ENCODE results near the gene CPED1.
"Not testable (repeated sequence)": the region's sequence is repeated elsewhere in the genome, so short reads cannot be mapped to it uniquely, and the experiment has no call there.

Gene CPED1

DNA sequence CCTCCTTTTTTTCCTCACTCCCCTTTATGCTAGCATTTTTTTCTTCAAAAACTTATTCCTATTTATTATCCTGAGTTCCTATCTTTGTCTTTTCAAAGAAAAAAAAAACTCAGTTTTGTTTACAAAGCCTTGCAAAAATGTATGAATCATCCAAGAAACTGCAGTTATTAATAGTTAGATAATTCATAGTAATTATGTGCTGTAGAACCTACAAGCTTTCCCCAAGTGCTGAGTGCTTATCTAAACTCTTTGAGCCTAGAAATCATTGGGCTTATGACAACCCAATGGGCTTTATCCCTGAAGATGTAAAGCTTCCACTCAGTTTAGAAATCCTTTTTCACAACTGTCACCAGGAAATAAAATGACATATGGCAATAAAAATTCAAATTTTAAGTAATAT, 194.4 kb downstream of the CPED1 start:
- no peak overlapping the region for H3K4me3 Mint-ChIP-seq
- H3K36me3 Mint-ChIP-seq = peaks cover 19% of the 10 kb centered on the region
- ATAC-seq (ENCODE audit: low read depth) (no peak), DNase-seq (ENCODE audit: low spot score in 2 of 2) (no peak)
- peaks cover 1% of the 10 kb centered on the region for H3K9me3 Mint-ChIP-seq
- H3K27me3 Mint-ChIP-seq = no peaks in the 10 kb centered on the region
- peaks cover 29% of the 10 kb centered on the region for H3K4me1 Mint-ChIP-seq
- peak overlapping the region; percentile 81 for H3K27ac Mint-ChIP-seq

DNA sequence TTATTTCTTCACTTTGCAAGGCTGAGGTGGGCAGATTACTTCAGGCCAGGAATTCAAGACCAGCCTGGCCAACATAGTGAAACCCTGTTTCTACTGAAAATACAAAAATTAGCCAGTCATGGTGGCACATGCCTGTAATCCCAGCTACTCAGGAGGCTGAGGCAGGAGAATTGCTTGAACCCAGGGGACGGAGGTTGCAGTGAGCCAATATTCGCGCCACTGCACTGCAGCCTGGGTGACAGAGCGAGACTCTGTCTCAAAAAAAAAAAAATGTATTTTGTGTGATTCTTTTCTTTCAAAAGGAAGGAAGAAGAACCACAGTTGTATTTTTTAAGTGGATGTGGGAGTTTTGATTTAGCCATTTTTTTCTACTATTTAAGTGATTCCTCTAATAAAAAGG, 195.4 kb downstream of the CPED1 start:
- peaks cover 16% of the 10 kb centered on the region for H3K36me3 Mint-ChIP-seq
- DNase-seq (ENCODE audit: low spot score in 2 of 2); H3K4me3 Mint-ChIP-seq; H3K27me3 Mint-ChIP-seq; ATAC-seq (ENCODE audit: low read depth); H3K9me3 Mint-ChIP-seq; H3K27ac Mint-ChIP-seq: not testable (repeated sequence)
- peaks cover 22% of the 10 kb centered on the region for H3K4me1 Mint-ChIP-seq

DNA sequence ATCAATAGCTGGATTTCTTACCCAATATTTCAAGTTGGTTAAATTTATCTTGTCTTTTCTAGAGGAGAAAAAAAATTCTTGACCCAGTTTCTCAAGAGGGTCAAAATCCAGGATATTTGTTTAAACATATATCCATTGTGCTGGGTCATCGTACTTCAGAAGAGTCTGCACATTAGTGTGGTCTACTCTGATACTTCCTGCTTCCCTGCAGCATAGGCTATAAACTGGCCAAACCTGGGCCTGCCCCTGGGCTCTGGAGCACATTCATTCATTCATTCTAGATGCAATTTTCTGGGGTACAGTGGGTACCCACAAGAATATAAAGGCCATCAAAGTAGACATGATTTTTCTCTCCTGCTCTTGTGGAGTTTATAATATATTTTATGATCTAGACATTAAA, 198.2 kb downstream of the CPED1 start:
- Mint-ChIP-seq H3K36me3 (peaks cover 20% of the 10 kb centered on the region), H3K27me3 (no peaks in the 10 kb centered on the region), H3K4me1 (peaks cover 20% of the 10 kb centered on the region), H3K27ac (peak overlapping the region; percentile 38), H3K4me3 (no peak overlapping the region), H3K9me3 (peaks cover 9% of the 10 kb centered on the region)
- DNase-seq (ENCODE audit: low spot score in 2 of 2) = no peak
- no peak for ATAC-seq (ENCODE audit: low read depth)

DNA sequence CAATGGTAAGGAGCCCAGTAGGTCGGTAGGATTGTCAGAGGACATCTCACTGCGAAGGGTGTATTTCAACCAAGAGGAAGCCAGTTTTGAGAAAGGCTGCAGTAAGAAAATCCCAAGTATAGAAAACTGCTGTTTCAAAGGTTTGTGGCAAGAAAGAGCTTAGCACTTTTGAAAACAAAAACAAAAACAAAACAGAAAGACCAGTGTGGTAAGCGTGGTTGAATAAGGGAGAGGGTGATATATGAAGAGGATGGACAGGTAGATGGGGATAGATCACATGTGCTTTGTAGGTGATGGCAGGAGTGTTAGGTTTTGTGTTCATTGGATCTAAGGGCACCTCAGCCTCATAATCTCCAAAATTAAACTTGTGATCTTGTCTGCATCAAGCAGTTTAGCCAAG, 198.7 kb downstream of the CPED1 start:
- Mint-ChIP-seq H3K4me3 (no peak overlapping the region), H3K9me3 (peaks cover 9% of the 10 kb centered on the region), H3K27ac (peak overlapping the region; percentile 38), H3K36me3 (peaks cover 20% of the 10 kb centered on the region), H3K4me1 (peaks cover 22% of the 10 kb centered on the region), H3K27me3 (no peaks in the 10 kb centered on the region)
- DNase-seq (ENCODE audit: low spot score in 2 of 2) (no peak), ATAC-seq (ENCODE audit: low read depth) (no peak)

DNA sequence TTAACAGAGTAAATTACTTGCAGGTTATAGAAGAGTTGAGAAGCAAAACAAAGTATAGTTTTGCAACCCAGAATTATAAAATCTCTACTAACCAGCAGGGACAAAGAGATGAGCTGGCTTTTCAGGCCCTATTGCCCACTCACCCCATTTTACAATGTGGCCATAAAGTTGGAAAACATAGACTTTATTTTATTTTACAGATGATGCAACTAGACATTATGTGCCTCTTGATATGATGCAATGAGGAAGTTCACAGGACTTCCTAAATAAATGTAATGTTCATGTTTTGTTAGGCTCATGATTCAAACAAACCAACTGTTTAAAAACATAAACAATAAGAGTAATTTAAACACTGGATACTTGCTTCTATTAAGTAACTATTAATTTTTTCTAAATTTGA, 199.2 kb downstream of the CPED1 start:
- DNase-seq (ENCODE audit: low spot score in 2 of 2) (no peak), ATAC-seq (ENCODE audit: low read depth) (no peak)
- Mint-ChIP-seq H3K36me3 (peaks cover 18% of the 10 kb centered on the region), H3K9me3 (peaks cover 9% of the 10 kb centered on the region), H3K27ac (peak overlapping the region; percentile 38), H3K4me1 (peaks cover 17% of the 10 kb centered on the region), H3K27me3 (no peaks in the 10 kb centered on the region), H3K4me3 (no peak overlapping the region)

DNA sequence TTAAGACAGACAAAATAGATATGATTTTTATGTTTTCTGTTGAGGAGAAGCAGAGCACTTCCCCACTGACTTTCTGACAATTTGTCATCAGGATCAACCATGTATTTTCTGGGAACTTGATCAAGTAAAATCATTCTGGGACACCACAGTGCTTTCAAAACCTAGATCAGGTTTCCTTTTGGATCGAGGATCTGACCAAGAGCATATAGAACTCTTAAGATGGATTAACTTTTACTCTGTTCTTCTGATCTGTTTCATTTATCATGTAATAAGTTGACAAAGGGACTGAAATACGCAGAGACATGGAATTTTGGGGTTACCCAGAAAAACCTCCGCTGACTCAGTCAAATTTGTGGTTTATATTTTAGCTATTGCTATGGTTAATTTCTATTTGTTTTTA, 204.3 kb downstream of the CPED1 start:
- H3K4me1 Mint-ChIP-seq = peaks cover 25% of the 10 kb centered on the region
- H3K9me3 Mint-ChIP-seq = peaks cover 9% of the 10 kb centered on the region
- ATAC-seq (ENCODE audit: low read depth) (no peak), DNase-seq (ENCODE audit: low spot score in 2 of 2) (no peak)
- no peak overlapping the region for H3K4me3 Mint-ChIP-seq
- no peaks in the 10 kb centered on the region for H3K27me3 Mint-ChIP-seq
- peaks cover 24% of the 10 kb centered on the region for H3K36me3 Mint-ChIP-seq
- H3K27ac Mint-ChIP-seq = peak overlapping the region; percentile 70

DNA sequence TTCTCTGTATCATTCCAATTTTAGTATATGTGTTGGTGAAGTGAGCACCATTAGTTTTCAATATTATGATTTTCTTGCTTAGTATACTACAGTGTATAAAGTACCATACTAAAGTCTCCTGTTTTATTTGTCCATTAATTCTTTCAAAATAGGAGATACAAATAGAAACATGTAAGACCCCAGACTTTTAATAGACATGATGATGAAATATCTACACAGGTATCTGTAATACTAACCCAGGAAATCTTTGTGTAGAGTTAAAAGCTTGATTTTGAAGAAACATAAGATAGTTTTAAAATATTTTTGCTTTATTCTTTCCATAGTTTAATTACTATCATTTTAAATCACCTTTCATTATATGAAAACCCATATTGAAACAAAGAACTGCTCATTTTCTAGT, 206.5 kb downstream of the CPED1 start:
- Mint-ChIP-seq H3K4me1 (peaks cover 29% of the 10 kb centered on the region), H3K27ac (no peak overlapping the region), H3K27me3 (no peaks in the 10 kb centered on the region), H3K4me3 (no peak overlapping the region), H3K36me3 (peaks cover 19% of the 10 kb centered on the region), H3K9me3 (peaks cover 1% of the 10 kb centered on the region)
- ATAC-seq (ENCODE audit: low read depth) = no peak
- DNase-seq (ENCODE audit: low spot score in 2 of 2) = no peak

DNA sequence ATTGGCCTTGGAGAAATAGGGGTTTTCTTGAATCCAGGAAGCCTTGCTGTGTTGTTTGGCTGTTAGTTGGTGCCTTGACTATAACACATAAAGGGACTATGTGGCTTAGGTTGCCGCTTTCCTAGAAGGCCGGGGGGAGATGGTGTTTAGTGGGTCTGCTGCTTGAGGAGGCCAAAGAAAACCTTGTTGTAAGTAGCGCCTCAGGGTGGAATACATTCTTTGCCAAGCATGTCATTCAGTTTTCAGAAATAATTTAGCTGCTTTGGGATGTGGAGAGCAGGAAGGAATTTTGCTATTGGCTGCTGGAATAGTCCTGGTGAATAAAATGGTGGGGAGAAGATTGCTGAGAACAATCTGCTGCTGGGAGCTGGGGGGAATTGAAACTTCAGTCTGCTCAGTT, 207.4 kb downstream of the CPED1 start:
- no peak overlapping the region for H3K4me3 Mint-ChIP-seq
- peaks cover 18% of the 10 kb centered on the region for H3K36me3 Mint-ChIP-seq
- ATAC-seq (ENCODE audit: low read depth) = no peak
- no peaks in the 10 kb centered on the region for H3K9me3 Mint-ChIP-seq
- DNase-seq (ENCODE audit: low spot score in 2 of 2) = no peak
- H3K4me1 Mint-ChIP-seq = peaks cover 32% of the 10 kb centered on the region
- no peaks in the 10 kb centered on the region for H3K27me3 Mint-ChIP-seq
- H3K27ac Mint-ChIP-seq = no peak overlapping the region

DNA sequence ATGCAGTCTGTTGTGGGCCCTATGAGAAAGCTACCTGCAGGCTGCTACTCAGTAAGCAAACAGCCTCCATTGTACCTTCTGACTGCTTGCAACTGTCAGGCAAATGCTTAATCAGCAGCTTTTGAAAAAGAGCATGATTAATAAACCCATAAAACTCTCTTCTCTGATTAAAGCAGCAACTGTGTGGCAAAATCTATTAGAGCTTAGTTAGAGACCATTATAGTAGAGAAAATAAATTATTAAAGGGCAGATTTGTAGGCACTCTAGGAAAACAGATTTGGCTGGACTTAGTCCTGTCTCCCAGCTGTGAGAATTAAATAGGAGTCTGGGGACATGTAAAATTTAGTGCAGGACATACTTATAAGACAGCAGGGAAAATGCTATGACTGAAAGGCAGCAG, 207.8 kb downstream of the CPED1 start:
- no peak for DNase-seq (ENCODE audit: low spot score in 2 of 2)
- Mint-ChIP-seq H3K4me1 (peaks cover 35% of the 10 kb centered on the region), H3K27ac (no peak overlapping the region), H3K36me3 (peaks cover 18% of the 10 kb centered on the region), H3K4me3 (no peak overlapping the region), H3K27me3 (no peaks in the 10 kb centered on the region), H3K9me3 (no peaks in the 10 kb centered on the region)
- ATAC-seq (ENCODE audit: low read depth) = no peak

DNA sequence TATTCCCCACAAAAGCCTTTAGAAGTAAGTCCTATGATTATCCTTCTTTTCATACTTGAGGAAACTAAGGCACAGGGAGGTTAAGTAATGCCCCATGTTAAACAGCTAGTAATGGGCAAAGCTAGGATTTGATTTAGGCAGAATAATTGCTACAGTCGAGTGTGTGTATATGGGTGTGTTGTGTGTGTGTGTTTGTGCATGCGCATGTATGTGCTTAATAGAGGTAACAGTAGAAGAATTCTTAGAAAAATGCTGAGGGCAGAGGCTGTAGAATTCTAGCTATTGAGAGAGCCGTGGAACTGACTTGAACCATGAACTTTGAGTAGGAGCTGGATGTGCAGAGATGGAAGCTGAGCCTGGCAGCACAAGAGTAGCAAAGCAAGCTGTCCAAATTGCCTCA, 208.9 kb downstream of the CPED1 start:
- ATAC-seq (ENCODE audit: low read depth) (no peak), DNase-seq (ENCODE audit: low spot score in 2 of 2) (no peak)
- Mint-ChIP-seq H3K27ac (no peak overlapping the region), H3K4me1 (peaks cover 40% of the 10 kb centered on the region), H3K9me3 (no peaks in the 10 kb centered on the region), H3K36me3 (peaks cover 18% of the 10 kb centered on the region), H3K27me3 (no peaks in the 10 kb centered on the region), H3K4me3 (no peak overlapping the region)

DNA sequence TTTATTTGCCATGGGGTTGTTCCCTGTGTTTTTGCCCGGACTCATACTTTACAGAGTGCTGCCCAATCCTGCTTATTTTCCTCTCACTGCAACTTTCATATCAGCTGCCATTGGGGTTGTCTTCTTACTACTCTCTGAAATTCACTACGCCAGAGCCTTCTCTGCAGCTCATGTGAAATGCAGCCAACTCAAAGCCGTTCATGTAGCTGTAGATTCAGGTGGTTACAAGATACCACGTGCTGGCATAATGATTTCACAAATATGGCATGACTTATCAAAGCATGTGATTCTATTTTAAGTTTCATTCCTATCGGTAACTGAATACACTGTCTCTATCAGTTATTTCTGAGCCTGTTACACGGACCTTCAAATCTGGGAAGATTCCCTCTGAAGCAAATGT, 210.0 kb downstream of the CPED1 start:
- DNase-seq (ENCODE audit: low spot score in 2 of 2) (no peak), ATAC-seq (ENCODE audit: low read depth) (no peak)
- Mint-ChIP-seq H3K27ac (peak overlapping the region; percentile 61), H3K9me3 (peaks cover 2% of the 10 kb centered on the region), H3K36me3 (peaks cover 24% of the 10 kb centered on the region), H3K27me3 (no peaks in the 10 kb centered on the region), H3K4me3 (peak overlapping the region; percentile 27), H3K4me1 (peaks cover 45% of the 10 kb centered on the region)

DNA sequence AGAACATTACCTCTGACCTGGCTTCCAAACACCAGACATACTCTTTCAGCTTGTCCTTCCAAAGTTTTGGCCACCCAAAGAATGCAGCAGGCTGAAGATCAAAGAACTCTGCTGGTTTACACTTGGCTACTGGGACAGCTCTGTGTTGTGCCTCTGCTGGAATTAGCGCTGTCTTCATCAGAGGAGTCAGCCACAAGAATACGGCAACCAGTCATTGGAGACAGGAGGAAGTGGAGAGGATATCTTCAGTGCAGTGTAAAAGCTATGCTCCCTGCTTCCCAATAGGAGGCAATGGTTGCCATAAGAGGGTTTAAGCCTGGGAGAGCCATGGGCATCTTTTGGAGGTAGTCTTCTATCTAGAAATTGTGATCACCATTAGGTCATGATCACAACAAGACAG, 213.6 kb downstream of the CPED1 start:
- Mint-ChIP-seq H3K9me3 (peaks cover 3% of the 10 kb centered on the region), H3K4me3 (no peak overlapping the region), H3K27me3 (no peaks in the 10 kb centered on the region), H3K36me3 (peaks cover 24% of the 10 kb centered on the region), H3K4me1 (peaks cover 42% of the 10 kb centered on the region), H3K27ac (peak overlapping the region; percentile 70)
- no peak for DNase-seq (ENCODE audit: low spot score in 2 of 2)
- no peak for ATAC-seq (ENCODE audit: low read depth)

DNA sequence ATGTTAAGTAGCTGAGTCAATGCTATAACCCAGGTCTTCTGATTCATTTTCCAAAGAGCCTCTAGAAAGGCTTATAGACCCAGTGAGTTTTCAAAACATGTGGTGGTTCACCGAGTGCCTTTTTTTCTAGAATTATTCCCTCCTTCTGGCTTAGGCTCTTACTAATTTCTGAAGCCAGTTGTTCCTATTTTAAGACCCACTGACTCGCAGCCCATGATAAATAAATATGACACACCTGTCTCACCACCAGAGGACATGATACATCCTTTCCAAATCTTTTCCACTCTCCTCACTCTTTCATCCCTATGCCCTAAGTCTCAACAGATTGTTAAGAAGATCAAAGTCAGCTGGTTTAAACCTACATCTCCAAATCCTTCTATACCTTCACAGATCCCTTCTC, 214.3 kb downstream of the CPED1 start:
- Mint-ChIP-seq H3K4me3 (no peak overlapping the region), H3K9me3 (peaks cover 4% of the 10 kb centered on the region), H3K27ac (peak overlapping the region; percentile 73), H3K4me1 (peaks cover 38% of the 10 kb centered on the region), H3K36me3 (peaks cover 19% of the 10 kb centered on the region), H3K27me3 (no peaks in the 10 kb centered on the region)
- DNase-seq (ENCODE audit: low spot score in 2 of 2) (no peak), ATAC-seq (ENCODE audit: low read depth) (no peak)

DNA sequence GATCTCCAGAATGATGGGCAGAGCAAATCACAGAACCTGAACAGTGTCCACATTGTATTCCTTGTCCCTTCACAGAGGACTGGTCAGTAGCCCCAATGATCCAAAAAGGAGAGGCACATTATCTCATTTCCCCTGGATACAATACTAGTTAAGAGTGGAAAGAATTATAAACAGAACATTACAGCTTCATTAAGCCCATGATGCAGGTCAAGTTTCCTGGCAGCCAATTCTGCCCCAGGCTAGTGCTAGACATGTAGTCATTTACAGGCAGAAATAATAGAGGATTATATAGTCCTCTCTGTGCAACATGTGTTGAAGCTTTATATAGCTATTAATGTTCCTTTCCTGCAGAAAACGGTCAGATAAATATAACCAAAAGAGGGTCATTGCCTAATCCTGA, 216.0 kb downstream of the CPED1 start:
- peaks cover 5% of the 10 kb centered on the region for H3K9me3 Mint-ChIP-seq
- DNase-seq (ENCODE audit: low spot score in 2 of 2) = no peak
- ATAC-seq (ENCODE audit: low read depth) = no peak
- H3K4me3 Mint-ChIP-seq = no peak overlapping the region
- H3K36me3 Mint-ChIP-seq = peaks cover 13% of the 10 kb centered on the region
- no peaks in the 10 kb centered on the region for H3K27me3 Mint-ChIP-seq
- H3K27ac Mint-ChIP-seq = peak overlapping the region; percentile 73
- H3K4me1 Mint-ChIP-seq = peaks cover 31% of the 10 kb centered on the region

DNA sequence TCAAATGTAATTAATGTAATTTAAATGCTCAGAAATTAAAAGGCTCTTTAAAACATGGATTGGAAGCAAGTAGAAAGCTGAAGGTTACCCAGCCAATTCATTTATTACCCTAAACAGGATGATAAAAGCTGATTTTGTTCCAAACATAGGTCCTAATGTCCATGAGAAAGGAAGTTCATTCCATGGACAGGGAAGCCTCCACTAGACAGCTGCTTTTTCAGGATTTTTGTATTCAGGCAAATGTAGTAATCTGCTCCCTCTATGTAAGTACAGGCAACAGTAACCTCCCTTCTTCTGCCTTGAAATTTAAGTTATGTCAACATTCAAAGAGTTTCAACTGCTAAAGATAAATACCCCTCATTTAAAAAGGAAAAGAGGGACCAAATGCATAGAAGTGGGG, 217.3 kb downstream of the CPED1 start:
- Mint-ChIP-seq H3K4me3 (no peak overlapping the region), H3K27ac (no peak overlapping the region), H3K9me3 (peaks cover 9% of the 10 kb centered on the region), H3K36me3 (peaks cover 23% of the 10 kb centered on the region), H3K27me3 (no peaks in the 10 kb centered on the region), H3K4me1 (peaks cover 28% of the 10 kb centered on the region)
- ATAC-seq (ENCODE audit: low read depth) (no peak), DNase-seq (ENCODE audit: low spot score in 2 of 2) (no peak)
